Spinal cord (tissue), 10 donors: Measurements from ENCODE around the gene PPOX. TPM values are rescaled to one million over a fixed set of nuclear protein-coding genes. Genes with fewer than 3 reads are reported as not detected.

Source experiments
- DNase-seq, 6 donors: peaks; one replicate each; pipeline versions ENCODE4 v3.0.0 to v3.0.0-alpha.2; 2013 to 2015; ENCODE audit warnings: low spot score in 6 of 6, low read depth in 4 of 6
- H3K27ac ChIP-seq: one replicate; pipeline ENCODE4 v1.5.1; 2013; ENCODE audit warnings: low read depth, low read length, control low read depth
- H3K27me3 ChIP-seq: one replicate; pipeline ENCODE4 v1.6.1; 2013; ENCODE audit warnings: low read length; ENCODE audit not compliant: control insufficient read depth, insufficient read depth
- H3K36me3 ChIP-seq: one replicate; pipeline ENCODE4 v1.6.1; 2013; ENCODE audit warnings: low read length; ENCODE audit not compliant: control insufficient read depth, insufficient read depth
- H3K4me1 ChIP-seq: one replicate; pipeline ENCODE4 v1.6.1; 2013; ENCODE audit warnings: low read length; ENCODE audit not compliant: control insufficient read depth, insufficient read depth
- H3K4me3 ChIP-seq: one replicate; pipeline ENCODE4 v1.5.1; 2013; ENCODE audit warnings: low read depth, low read length, control low read depth
- H3K9me3 ChIP-seq: one replicate; pipeline ENCODE4 v1.6.1; 2013; ENCODE audit warnings: low read length; ENCODE audit not compliant: control insufficient read depth, insufficient read depth
- WGBS: methylation state at CpG from one replicate; pipeline ENCODE4 v1.1.5; 2013; ENCODE audit warnings: missing lambda C conversion rate; ENCODE audit not compliant: insufficient coverage; 5-methylcytosine and 5-hydroxymethylcytosine counted together
- polyA plus RNA-seq, 2 donors: library from polyadenylated mRNA; unstranded; fragments of 120-200 nt; gene quantifications; one replicate each; pipeline ENCODE4 v1.2.1, GENCODE V29; 2013; ENCODE audit not compliant: insufficient read length in 2 of 2
- total RNA-seq, 2 donors: library from RNA; depleted of rRNA in 1 of 2; stranded (reverse); fragments of 120-200 nt in 1 of 2; fragments of >200 nt in 1 of 2; gene quantifications; one replicate each; pipeline versions ENCODE4 v1.2.3 to v1.2.4, GENCODE V29; 2013 to 2014
- donor health status: healthy.

The PPOX gene
- total and polyA plus RNA-seq, 4 donors = 21.7 to 69.6 (median 50.5) TPM

GRCh38 chr1:161153176-161153575, 13.1 kb upstream of the PPOX start:
- H3K4me3 ChIP-seq = peak overlapping the region; percentile 88
- peaks cover 9% of the 10 kb centered on the region for H3K36me3 ChIP-seq
- 87% methylated on average over 2 of the region's 9 CpGs for WGBS
- H3K27ac ChIP-seq = peak overlapping the region; percentile 95
- H3K4me1 ChIP-seq = peaks cover 14% of the 10 kb centered on the region
- no peaks in the 10 kb centered on the region for H3K9me3 ChIP-seq
- DNase-seq = no peak
- no peaks in the 10 kb centered on the region for H3K27me3 ChIP-seq

- peak in 5 of 6 donors; percentile 70 to 97 (median 95) for DNase-seq
- peak within 1 kb of the TSS; percentile 95 for H3K27ac ChIP-seq
- H3K36me3 ChIP-seq = peaks cover 11% of the 10 kb centered on the region
- WGBS = under 1% methylated on average over 27 of the region's 33 CpGs
- peaks cover 17% of the 10 kb centered on the region for H3K4me1 ChIP-seq
- peak within 1 kb of the TSS; percentile 88 for H3K4me3 ChIP-seq
- H3K9me3 ChIP-seq = no peaks in the 10 kb centered on the region
- H3K27me3 ChIP-seq = no peaks in the 10 kb centered on the region
These were observed 12.4 kb upstream of the PPOX start, which contains the start of gene UFC1 for GRCh38 chr1:161153682-161154337. UFC1 (plus strand) TSS chr1:161153978; CDS start chr1:161153998, 20 bp downstream.

GRCh38 chr1:161157867-161158266, 8.4 kb upstream of the PPOX start:
- H3K4me1 ChIP-seq = peaks cover 34% of the 10 kb centered on the region
- WGBS = 83% methylated on average over 1 of the region's 1 CpG

GRCh38 chr1:161158316-161159010, 7.8 kb upstream of the PPOX start:
- Histone ChIP-seq H3K27ac (peak overlapping the region; percentile 79), H3K36me3 (peaks cover 42% of the 10 kb centered on the region), H3K4me1 (peaks cover 31% of the 10 kb centered on the region), H3K9me3 (no peaks in the 10 kb centered on the region), H3K4me3 (peak overlapping the region; percentile 94), H3K27me3 (no peaks in the 10 kb centered on the region)
- no peak for DNase-seq
- 68% methylated on average over 3 of the region's 9 CpGs for WGBS

More at GRCh38 chr1:161157867-161158266, 8.4 kb upstream of the PPOX start:
- H3K36me3 ChIP-seq = peaks cover 36% of the 10 kb centered on the region
- H3K27ac ChIP-seq = no peak overlapping the region
- H3K27me3 ChIP-seq = no peaks in the 10 kb centered on the region
- H3K9me3 ChIP-seq = no peaks in the 10 kb centered on the region
- H3K4me3 ChIP-seq = no peak overlapping the region
- no peak for DNase-seq

GRCh38 chr1:161159087-161159912, 6.9 kb upstream of the PPOX start, which contains the start of gene USP21:
USP21 (plus strand) TSS chr1:161159500; CDS start chr1:161160641, 1,141 bp downstream.
- peak; percentile 90 to 98 (median 94) for DNase-seq
- peaks cover 48% of the 10 kb centered on the region for H3K36me3 ChIP-seq
- WGBS = under 1% methylated on average over 53 of the region's 60 CpGs
- peak within 1 kb of the TSS; percentile 94 for H3K4me3 ChIP-seq
- no peaks in the 10 kb centered on the region for H3K27me3 ChIP-seq
- peaks cover 29% of the 10 kb centered on the region for H3K4me1 ChIP-seq
- peak within 1 kb of the TSS; percentile 79 for H3K27ac ChIP-seq
- H3K9me3 ChIP-seq = no peaks in the 10 kb centered on the region

GRCh38 chr1:161159913-161160243, 6.3 kb upstream of the PPOX start:
- H3K27me3 ChIP-seq = no peaks in the 10 kb centered on the region
- DNase-seq = no peak
- H3K4me3 ChIP-seq = peak overlapping the region; percentile 94
- 0% methylated on average over 1 of the region's 11 CpGs for WGBS
- no peaks in the 10 kb centered on the region for H3K9me3 ChIP-seq
- peaks cover 26% of the 10 kb centered on the region for H3K4me1 ChIP-seq
- peaks cover 51% of the 10 kb centered on the region for H3K36me3 ChIP-seq
- H3K27ac ChIP-seq = peak overlapping the region; percentile 79

- H3K4me3 ChIP-seq = no peak overlapping the region
- H3K36me3 ChIP-seq = peaks cover 55% of the 10 kb centered on the region
- no peaks in the 10 kb centered on the region for H3K27me3 ChIP-seq
- no peak overlapping the region for H3K27ac ChIP-seq
- WGBS = 94% methylated on average over 22 of the region's 22 CpGs
- peaks cover 34% of the 10 kb centered on the region for H3K4me1 ChIP-seq
- no peaks in the 10 kb centered on the region for H3K9me3 ChIP-seq
- DNase-seq = no peak
These were observed 5.5 kb upstream of the PPOX start for GRCh38 chr1:161160671-161161145.

DNA sequence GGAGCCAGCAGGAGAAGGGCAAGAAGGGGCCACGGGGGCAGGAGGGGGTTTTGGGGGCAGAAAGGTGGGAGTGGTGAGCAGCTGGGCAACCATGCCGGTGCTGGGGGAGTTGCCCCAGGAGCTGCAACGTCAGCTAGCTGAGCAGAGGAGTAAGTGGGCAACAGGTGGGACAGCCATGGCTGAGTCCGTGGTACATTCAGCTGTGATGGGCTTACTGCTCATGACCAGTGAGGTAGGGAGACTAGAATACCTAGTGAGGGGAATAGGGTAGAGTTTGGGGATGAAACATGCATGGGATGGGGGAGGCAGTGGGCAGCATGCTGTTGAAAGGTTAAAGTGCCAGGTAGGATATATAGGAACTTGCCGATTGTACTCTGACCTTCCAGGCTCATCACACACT, 4.6 kb upstream of the PPOX start:
- 95% methylated on average over 4 of the region's 5 CpGs for WGBS
- no peak for DNase-seq
- Histone ChIP-seq H3K9me3 (no peaks in the 10 kb centered on the region), H3K36me3 (peaks cover 55% of the 10 kb centered on the region), H3K4me1 (peaks cover 41% of the 10 kb centered on the region), H3K27ac (no peak overlapping the region), H3K27me3 (no peaks in the 10 kb centered on the region), H3K4me3 (no peak overlapping the region)

GRCh38 chr1:161162052-161162451, 4.2 kb upstream of the PPOX start:
- Histone ChIP-seq H3K27ac (no peak overlapping the region), H3K27me3 (no peaks in the 10 kb centered on the region), H3K4me1 (peaks cover 45% of the 10 kb centered on the region), H3K4me3 (no peak overlapping the region), H3K36me3 (peaks cover 53% of the 10 kb centered on the region), H3K9me3 (no peaks in the 10 kb centered on the region)
- WGBS = 82% methylated on average over 5 of the region's 7 CpGs
- DNase-seq = no peak
